Caco-2 (cell line): ENCODE data around the gene SDF2L1. TPM values are rescaled to one million over a fixed set of nuclear protein-coding genes. Genes with fewer than 3 reads are reported as not detected.

ENCODE experiments used
- BruUV-seq: library from RNA; stranded (reverse); fragments of 400-500 nt; replicated peaks from 2 replicates; lab custom pipeline; 2021; lab: Mats Ljungman, UMichigan
- CTCF ChIA-PET: fragments of 300-600 bp; sonication (Branson Sonifier 250); formaldehyde crosslinking; loops from one replicate; lab custom pipeline; 2022; ENCODE audit warnings: antibody characterized with exemption; lab: Charles Lee
- POLR2A ChIA-PET: fragments of 300-600 bp; sonication (Branson Sonifier 250); formaldehyde crosslinking; loops from one replicate; lab custom pipeline; 2022; ENCODE audit warnings: antibody characterized with exemption; lab: Charles Lee
- DNase-seq, 2 experiments: peaks; one replicate each; pipeline versions ENCODE4 v3.0.0 to v3.0.0-alpha.2; 2020 to 2022
- H3K27me3 ChIP-seq: replicated peaks from 2 replicates; pipeline ENCODE4 v1.6.0; 2011; ENCODE audit warnings: low read length; ENCODE audit not compliant: control insufficient read depth, insufficient read depth
- H3K36me3 ChIP-seq: 2 replicates; pipeline ENCODE4 v1.5.1; 2011; ENCODE audit warnings: low read length; ENCODE audit not compliant: control insufficient read depth, insufficient read depth
- H3K4me1 ChIP-seq: fragments of 250-450 bp; sonication (Bioruptor Pico); 2 replicates; pipeline ENCODE4 v1.5.1; 2020; ENCODE audit warnings: mild to moderate bottlenecking
- H3K4me3 ChIP-seq: 2 replicates; pipeline ENCODE4 v1.5.1; 2011; ENCODE audit warnings: low read depth, mild to moderate bottlenecking, control low read depth, low read length
- H3K9me3 ChIP-seq: fragments of 250-450 bp; sonication (Bioruptor Pico); 2 replicates; pipeline ENCODE4 v1.5.1; 2020; ENCODE audit warnings: mild to moderate bottlenecking, moderate library complexity
- H3K27ac Mint-ChIP-seq: one replicate; pipeline ENCODE4 v1.8.0; 2022; ENCODE audit warnings: mixed read lengths; ENCODE audit not compliant: unreplicated experiment
- H3K27me3 Mint-ChIP-seq: one replicate; pipeline ENCODE4 v1.8.0; 2022; ENCODE audit warnings: mixed read lengths; ENCODE audit not compliant: insufficient read depth, unreplicated experiment
- H3K36me3 Mint-ChIP-seq: one replicate; pipeline ENCODE4 v1.8.0; 2022; ENCODE audit warnings: mild to moderate bottlenecking, mixed read lengths; ENCODE audit not compliant: insufficient read depth, unreplicated experiment
- H3K4me1 Mint-ChIP-seq: one replicate; pipeline ENCODE4 v1.8.0; 2022; ENCODE audit warnings: low read depth, mixed read lengths; ENCODE audit not compliant: unreplicated experiment
- H3K4me3 Mint-ChIP-seq: one replicate; pipeline ENCODE4 v1.8.0; 2022; ENCODE audit warnings: mild to moderate bottlenecking, moderate library complexity, mixed read lengths; ENCODE audit not compliant: unreplicated experiment
- H3K9me3 Mint-ChIP-seq: one replicate; pipeline ENCODE4 v1.8.0; 2022; ENCODE audit warnings: mixed read lengths; ENCODE audit not compliant: unreplicated experiment
- CTCF ChIP-seq, 2 experiments: fragments of 200-600 bp in 1 of 2; IDR thresholded peaks; 1 replicate in 1 of 2; 2 replicates in 1 of 2; pipeline versions ENCODE4 v1.5.1 to v1.8.0; 2011 to 2022; ENCODE audit warnings: antibody characterized with exemption in 1 of 2, control low read depth in 1 of 2, inconsistent platforms in 1 of 2, low read depth in 1 of 2, low read length in 1 of 2, mild to moderate bottlenecking in 1 of 2, moderate library complexity in 1 of 2; ENCODE audit not compliant: insufficient read depth in 1 of 2, severe bottlenecking in 1 of 2, unreplicated experiment in 1 of 2
- intact Hi-C: fragments of 100-400 bp; cut with micrococcal nuclease; formaldehyde crosslinking; loops from one replicate; pipeline ENCODE4 v1.10.0; 2022; ENCODE audit not compliant: unreplicated experiment
- total RNA-seq: library from RNA; stranded (reverse); gene quantifications from 2 replicates; pipeline ENCODE4 v1.2.3, GENCODE V29; 2022

SDF2L1 gene
- total RNA-seq, 1 experiment from 2014 or later, result 48.5 TPM

- H3K9me3 ChIP-seq, result no peaks in the 10 kb centered on the region
- no peak overlapping the region for H3K4me3 ChIP-seq
- CTCF ChIA-PET, result interaction anchor here (0.6 to 2.5 kb wide), 2 partner anchors 13 to 20 kb away, joined by 3 to 10 read pairs; partner anchors contain the start of gene SDF2L1
- TF ChIP-seq CTCF (IDR thresholded peaks at IDR 0.05; ENCODE audit: insufficient read depth in 1 of 2, low read depth in 1 of 2, low read length in 1 of 2, severe bottlenecking in 1 of 2, unreplicated experiment in 1 of 2), result no peak
- Mint-ChIP-seq H3K27me3 (no peaks in the 10 kb centered on the region), H3K36me3 (peaks cover 86% of the 10 kb centered on the region), H3K4me1 (peaks cover 11% of the 10 kb centered on the region), H3K4me3 (no peak overlapping the region), H3K9me3 (no peaks in the 10 kb centered on the region), H3K27ac (peak overlapping the region; percentile 72)
- intact Hi-C loops, result no loop called here
- no peak for DNase-seq
- H3K4me1 ChIP-seq, result no peaks in the 10 kb centered on the region
- POLR2A ChIA-PET, result interaction anchor here (0.6 kb wide), 1 partner anchor 50 kb away, joined by 4 read pairs; no protein-coding TSS in a partner anchor
- no peaks in the 10 kb centered on the region for H3K27me3 ChIP-seq
- TSS peak; percentile 42 for BruUV-seq
- H3K36me3 ChIP-seq, result peaks cover 1% of the 10 kb centered on the region; the same call in 1 of the 2 replicates
Observed at GRCh38 chr22:21622011-21622918, 19.8 kb upstream of the SDF2L1 start.

GRCh38 chr22:21622919-21623647 lies 19.0 kb upstream of the SDF2L1 start:
- Mint-ChIP-seq H3K4me3 (no peak overlapping the region), H3K9me3 (no peaks in the 10 kb centered on the region), H3K4me1 (peaks cover 11% of the 10 kb centered on the region), H3K27me3 (no peaks in the 10 kb centered on the region), H3K27ac (peak overlapping the region; percentile 72), H3K36me3 (peaks cover 89% of the 10 kb centered on the region)
- no peak overlapping the region for H3K4me3 ChIP-seq
- no peak for TF ChIP-seq CTCF (IDR thresholded peaks at IDR 0.05; ENCODE audit: insufficient read depth in 1 of 2, low read depth in 1 of 2, low read length in 1 of 2, severe bottlenecking in 1 of 2, unreplicated experiment in 1 of 2)
- DNase-seq, result no peak
- POLR2A ChIA-PET, result interaction anchor here (0.6 kb wide), 1 partner anchor 51 kb away, joined by 4 read pairs; no protein-coding TSS in a partner anchor
- H3K36me3 ChIP-seq, result peaks cover 2% of the 10 kb centered on the region; the same call in 1 of the 2 replicates
- H3K27me3 ChIP-seq, result no peaks in the 10 kb centered on the region
- intact Hi-C loops, result no loop called here
- no TSS peak for BruUV-seq
- H3K4me1 ChIP-seq, result peaks cover under 1% of the 10 kb centered on the region; the same call in 1 of the 2 replicates
- CTCF ChIA-PET, result interaction anchor here (1.6 to 2.5 kb wide), 2 partner anchors 19 to 24 kb away, joined by 6 to 10 read pairs; partner anchors contain the start of gene SDF2L1
- H3K9me3 ChIP-seq, result no peaks in the 10 kb centered on the region

GRCh38 chr22:21623648-21623970 lies 18.5 kb upstream of the SDF2L1 start:
- H3K36me3 ChIP-seq, result peaks cover 4% of the 10 kb centered on the region; the same call in 1 of the 2 replicates
- Mint-ChIP-seq H3K4me1 (peaks cover 11% of the 10 kb centered on the region), H3K27ac (peak overlapping the region; percentile 72), H3K36me3 (peaks cover 90% of the 10 kb centered on the region), H3K9me3 (no peaks in the 10 kb centered on the region), H3K27me3 (no peaks in the 10 kb centered on the region), H3K4me3 (no peak overlapping the region)
- CTCF ChIA-PET, result interaction anchor here (1.6 to 2.5 kb wide), 2 partner anchors 18 to 23 kb away, joined by 6 to 10 read pairs; partner anchors contain the start of gene SDF2L1
- BruUV-seq, result no TSS peak
- TF ChIP-seq CTCF (IDR thresholded peaks at IDR 0.05; ENCODE audit: insufficient read depth in 1 of 2, low read depth in 1 of 2, low read length in 1 of 2, severe bottlenecking in 1 of 2, unreplicated experiment in 1 of 2), result no peak
- H3K9me3 ChIP-seq, result no peaks in the 10 kb centered on the region
- no peaks in the 10 kb centered on the region for H3K27me3 ChIP-seq
- intact Hi-C loops, result no loop called here
- H3K4me1 ChIP-seq, result peaks cover 5% of the 10 kb centered on the region; the same call in 1 of the 2 replicates
- POLR2A ChIA-PET, result no interaction called here
- no peak overlapping the region for H3K4me3 ChIP-seq
- no peak for DNase-seq
